ENCODE results near the gene TRAPPC11.
"Not testable (repeated sequence)": the region's sequence is repeated elsewhere in the genome, so short reads cannot be mapped to it uniquely, and the experiment has no call there.

The TRAPPC11 gene

DNA sequence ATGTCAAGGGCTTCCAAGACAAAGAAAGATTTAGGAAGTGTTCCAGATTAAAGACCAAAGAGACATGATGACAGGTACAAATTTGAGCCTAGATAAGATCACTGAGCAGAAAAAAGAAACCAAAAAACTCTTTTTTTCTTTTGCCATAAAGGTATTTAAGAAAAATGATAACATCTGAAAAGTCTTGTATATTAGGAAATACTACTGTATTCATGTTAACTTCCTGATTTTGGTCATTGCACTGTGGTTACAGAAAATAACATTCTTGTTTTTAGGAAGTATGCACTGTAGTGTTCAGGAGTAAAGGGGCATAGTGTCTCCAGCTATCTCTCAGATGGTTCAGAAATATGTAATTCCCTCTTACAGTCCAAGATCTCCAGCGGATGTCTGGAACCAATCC, 37.2 kb upstream of the TRAPPC11 start:
- Histone ChIP-seq H3K4me3 (ENCODE audit: low read length) (no peak overlapping the region), H3K27ac (ENCODE audit: low read length) (no peak overlapping the region), H2AFZ (ENCODE audit: low read depth, low read length) (no peak overlapping the region)

DNA sequence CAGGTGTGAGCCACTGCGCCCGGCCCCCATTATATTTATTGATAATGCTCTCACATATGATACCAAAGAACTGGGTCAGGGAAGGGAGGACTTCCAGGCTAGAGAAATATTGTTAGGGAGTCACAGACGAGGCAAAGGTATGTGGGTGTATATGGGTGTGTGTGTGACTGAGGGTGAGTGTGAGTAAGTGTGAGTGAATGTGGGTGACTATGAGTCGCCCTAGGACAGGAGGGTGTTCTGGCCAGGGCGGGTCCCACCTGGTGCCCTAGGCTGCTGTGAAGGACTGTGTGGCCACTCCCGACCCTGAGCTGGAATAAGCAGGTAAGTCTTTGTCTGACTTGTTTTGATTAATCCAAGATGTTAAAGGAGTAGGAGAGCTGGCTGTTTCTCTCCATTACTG, 34.5 kb upstream of the TRAPPC11 start:
- Histone ChIP-seq H3K9me3 (ENCODE audit: insufficient read depth, low read length) (no peaks in the 10 kb centered on the region), H3K4me2 (ENCODE audit: low read length) (no peak overlapping the region), H3K36me3 (replicated peaks; ENCODE audit: low read depth, low read length) (no peaks in the 10 kb centered on the region), H3K79me2 (ENCODE audit: low read length) (no peaks in the 10 kb centered on the region), H3K4me1 (ENCODE audit: low read length) (no peaks in the 10 kb centered on the region), H2AFZ (ENCODE audit: low read depth, low read length) (no peak overlapping the region), H4K20me1 (ENCODE audit: insufficient read depth, low read length) (no peaks in the 10 kb centered on the region), H3K27ac (ENCODE audit: low read length) (no peak overlapping the region), H3K27me3 (ENCODE audit: low read depth, low read length) (no peaks in the 10 kb centered on the region), H3K4me3 (ENCODE audit: low read length) (no peak overlapping the region), H3K9ac (ENCODE audit: low read length) (no peak overlapping the region)
- TF ChIP-seq, protein P1, sequence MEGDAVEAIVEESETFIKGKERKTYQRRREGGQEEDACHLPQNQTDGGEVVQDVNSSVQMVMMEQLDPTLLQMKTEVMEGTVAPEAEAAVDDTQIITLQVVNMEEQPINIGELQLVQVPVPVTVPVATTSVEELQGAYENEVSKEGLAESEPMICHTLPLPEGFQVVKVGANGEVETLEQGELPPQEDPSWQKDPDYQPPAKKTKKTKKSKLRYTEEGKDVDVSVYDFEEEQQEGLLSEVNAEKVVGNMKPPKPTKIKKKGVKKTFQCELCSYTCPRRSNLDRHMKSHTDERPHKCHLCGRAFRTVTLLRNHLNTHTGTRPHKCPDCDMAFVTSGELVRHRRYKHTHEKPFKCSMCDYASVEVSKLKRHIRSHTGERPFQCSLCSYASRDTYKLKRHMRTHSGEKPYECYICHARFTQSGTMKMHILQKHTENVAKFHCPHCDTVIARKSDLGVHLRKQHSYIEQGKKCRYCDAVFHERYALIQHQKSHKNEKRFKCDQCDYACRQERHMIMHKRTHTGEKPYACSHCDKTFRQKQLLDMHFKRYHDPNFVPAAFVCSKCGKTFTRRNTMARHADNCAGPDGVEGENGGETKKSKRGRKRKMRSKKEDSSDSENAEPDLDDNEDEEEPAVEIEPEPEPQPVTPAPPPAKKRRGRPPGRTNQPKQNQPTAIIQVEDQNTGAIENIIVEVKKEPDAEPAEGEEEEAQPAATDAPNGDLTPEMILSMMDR (IDR thresholded peaks at IDR 0.05; ENCODE audit: low read depth, low read length) = no peak
- TF ChIP-seq EZH2phosphoT487 (IDR thresholded peaks at IDR 0.05; ENCODE audit: low read depth) = no peak

More for the DNA sequence above, 37.2 kb upstream of the TRAPPC11 start:
- Histone ChIP-seq H3K4me2 (ENCODE audit: low read length) (no peak overlapping the region), H3K27me3 (ENCODE audit: low read depth, low read length) (no peaks in the 10 kb centered on the region), H3K9me3 (ENCODE audit: insufficient read depth, low read length) (no peaks in the 10 kb centered on the region), H3K4me1 (ENCODE audit: low read length) (no peaks in the 10 kb centered on the region), H4K20me1 (ENCODE audit: insufficient read depth, low read length) (no peaks in the 10 kb centered on the region), H3K9ac (ENCODE audit: low read length) (no peak overlapping the region), H3K79me2 (ENCODE audit: low read length) (no peaks in the 10 kb centered on the region), H3K36me3 (replicated peaks; ENCODE audit: low read depth, low read length) (no peaks in the 10 kb centered on the region)
- no peak for TF ChIP-seq EZH2phosphoT487 (IDR thresholded peaks at IDR 0.05; ENCODE audit: low read depth)
- TF ChIP-seq, protein P1 (IDR thresholded peaks at IDR 0.05; ENCODE audit: low read depth, low read length) = no peak

DNA sequence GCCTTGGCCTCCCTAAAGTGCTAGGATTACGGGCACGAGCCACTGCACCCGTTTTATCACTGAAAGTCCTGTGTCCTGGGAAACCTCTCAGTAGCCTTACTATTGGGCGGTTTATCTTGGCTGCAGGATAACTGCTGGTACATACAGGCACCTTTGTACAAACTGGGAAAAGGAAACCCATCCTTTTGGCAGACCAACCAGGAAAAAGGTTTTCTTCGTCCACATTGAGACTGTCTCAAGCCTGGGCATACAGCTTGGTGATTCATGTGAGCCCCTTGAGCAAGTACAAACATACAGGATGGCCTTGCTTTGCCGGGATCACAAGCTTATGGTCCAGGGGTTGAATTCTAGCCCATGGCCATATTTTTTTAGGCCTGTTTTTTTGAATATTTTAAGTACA, 32.9 kb upstream of the TRAPPC11 start:
- H3K27me3 ChIP-seq (ENCODE audit: low read depth, low read length) = no peaks in the 10 kb centered on the region
- no peak overlapping the region for H3K9ac ChIP-seq (ENCODE audit: low read length)
- H3K4me2 ChIP-seq (ENCODE audit: low read length) = no peak overlapping the region
- no peak for TF ChIP-seq EZH2phosphoT487 (IDR thresholded peaks at IDR 0.05; ENCODE audit: low read depth)
- TF ChIP-seq, protein P1 (IDR thresholded peaks at IDR 0.05; ENCODE audit: low read depth, low read length) = no peak
- no peaks in the 10 kb centered on the region for H3K79me2 ChIP-seq (ENCODE audit: low read length)
- H3K27ac ChIP-seq (ENCODE audit: low read length) = no peak overlapping the region
- no peaks in the 10 kb centered on the region for H4K20me1 ChIP-seq (ENCODE audit: insufficient read depth, low read length)
- H3K9me3 ChIP-seq (ENCODE audit: insufficient read depth, low read length) = no peaks in the 10 kb centered on the region
- no peak overlapping the region for H3K4me3 ChIP-seq (ENCODE audit: low read length)
- H3K4me1 ChIP-seq (ENCODE audit: low read length) = no peaks in the 10 kb centered on the region
- H2AFZ ChIP-seq (ENCODE audit: low read depth, low read length) = no peak overlapping the region
- no peaks in the 10 kb centered on the region for H3K36me3 ChIP-seq (replicated peaks; ENCODE audit: low read depth, low read length)

DNA sequence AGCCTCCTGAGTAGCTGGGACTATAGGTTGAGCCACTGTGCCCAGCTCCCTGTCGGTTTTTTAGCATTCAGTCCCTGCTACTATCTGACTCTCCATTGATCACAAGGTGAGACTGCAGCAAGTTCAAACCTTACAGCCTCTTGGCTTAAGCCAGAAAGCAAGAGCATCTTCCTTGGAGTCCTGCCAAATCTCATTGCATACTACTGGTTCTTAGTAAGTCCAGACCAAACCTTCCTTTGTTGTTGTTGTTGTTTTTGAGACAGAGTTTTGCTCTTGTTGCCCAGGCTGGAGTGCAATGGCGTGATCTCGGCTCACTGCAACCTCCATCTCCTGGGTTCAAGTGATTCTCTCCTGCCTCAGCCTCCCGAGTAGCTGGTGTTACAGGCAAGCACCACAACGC, 31.8 kb upstream of the TRAPPC11 start:
- not testable (repeated sequence) for H3K36me3 ChIP-seq (replicated peaks; ENCODE audit: low read depth, low read length); H3K4me3 ChIP-seq (ENCODE audit: low read length); H3K9ac ChIP-seq (ENCODE audit: low read length); H4K20me1 ChIP-seq (ENCODE audit: insufficient read depth, low read length); H3K4me1 ChIP-seq (ENCODE audit: low read length); H2AFZ ChIP-seq (ENCODE audit: low read depth, low read length); H3K27me3 ChIP-seq (ENCODE audit: low read depth, low read length); H3K4me2 ChIP-seq (ENCODE audit: low read length); H3K27ac ChIP-seq (ENCODE audit: low read length); H3K79me2 ChIP-seq (ENCODE audit: low read length); H3K9me3 ChIP-seq (ENCODE audit: insufficient read depth, low read length)

All from OCI-LY3 (cell line).